Type B pancreatic cell (in vitro differentiated cells): ENCODE data around the gene MS4A15. TPM values are rescaled to one million over a fixed set of nuclear protein-coding genes. Genes with fewer than 3 reads are reported as not detected.

Experiments used
- DNase-seq: peaks from one replicate; pipeline ENCODE4 v3.0.0; 2021; ENCODE audit warnings: mixed read lengths; ENCODE audit not compliant: unreplicated experiment; ENCODE audit errors: extremely low spot score
- H3K27ac Mint-ChIP-seq: 2 replicates; pipeline ENCODE4 v1.8.0; 2021; ENCODE audit warnings: mild to moderate bottlenecking, mixed read lengths
- H3K27me3 Mint-ChIP-seq: 2 replicates; pipeline ENCODE4 v1.8.0; 2021; ENCODE audit warnings: mixed read lengths
- H3K36me3 Mint-ChIP-seq: 2 replicates; pipeline ENCODE4 v1.8.0; 2021; ENCODE audit warnings: mixed read lengths
- H3K4me1 Mint-ChIP-seq: one replicate; pipeline ENCODE4 v1.8.0; 2021; ENCODE audit warnings: mixed read lengths; ENCODE audit not compliant: unreplicated experiment
- H3K4me3 Mint-ChIP-seq: 2 replicates; pipeline ENCODE4 v1.8.0; 2021; ENCODE audit warnings: mild to moderate bottlenecking, mixed read lengths
- H3K9me3 Mint-ChIP-seq: 2 replicates; pipeline ENCODE4 v1.8.0; 2021; ENCODE audit warnings: mixed read lengths
- CTCF ChIP-seq: fragments of 200-600 bp; sonication (generic); conservative IDR thresholded peaks from 2 replicates; pipeline ENCODE4 v1.5.0; 2021; ENCODE audit warnings: antibody characterized with exemption, mild to moderate bottlenecking
- total RNA-seq: library from RNA; stranded (reverse); gene quantifications from 2 replicates; pipeline ENCODE4 v1.2.1, GENCODE V29; 2021; ENCODE audit warnings: low replicate concordance

MS4A15 gene
- total RNA-seq, 1 donor from 2014 or later = 0.27 TPM

- no peak for TF ChIP-seq CTCF
- Mint-ChIP-seq H3K27me3 (peaks cover 5% of the 10 kb centered on the region), H3K9me3 (peaks cover 5% of the 10 kb centered on the region), H3K27ac (no peak overlapping the region), H3K4me1 (peaks cover 4% of the 10 kb centered on the region), H3K36me3 (no peaks in the 10 kb centered on the region), H3K4me3 (no peak overlapping the region)
- no peak for DNase-seq
These were observed 12.6 kb upstream of the MS4A15 start for GRCh38 chr11:60744114-60744513.

GRCh38 chr11:60747359-60747873 is 9.3 kb upstream of the MS4A15 start:
- no peak for DNase-seq
- Mint-ChIP-seq H3K27ac (no peak overlapping the region), H3K4me1 (peaks cover 4% of the 10 kb centered on the region), H3K4me3 (no peak overlapping the region), H3K36me3 (no peaks in the 10 kb centered on the region), H3K9me3 (no peaks in the 10 kb centered on the region), H3K27me3 (peaks cover 8% of the 10 kb centered on the region)
- TF ChIP-seq CTCF = no peak

- Mint-ChIP-seq H3K27me3 (peaks cover 10% of the 10 kb centered on the region), H3K4me3 (no peak overlapping the region), H3K36me3 (no peaks in the 10 kb centered on the region), H3K27ac (no peak overlapping the region), H3K9me3 (no peaks in the 10 kb centered on the region), H3K4me1 (peaks cover 4% of the 10 kb centered on the region)
- no peak for TF ChIP-seq CTCF
- no peak for DNase-seq
These were observed 8.4 kb upstream of the MS4A15 start for GRCh38 chr11:60748225-60748624.

- Mint-ChIP-seq H3K9me3 (no peaks in the 10 kb centered on the region), H3K27me3 (peaks cover 12% of the 10 kb centered on the region), H3K4me1 (peaks cover 4% of the 10 kb centered on the region), H3K4me3 (no peak overlapping the region), H3K27ac (no peak overlapping the region), H3K36me3 (no peaks in the 10 kb centered on the region)
- no peak for DNase-seq
- no peak for TF ChIP-seq CTCF
These were observed 7.8 kb upstream of the MS4A15 start for GRCh38 chr11:60748821-60749220.

- no peaks in the 10 kb centered on the region for H3K36me3 Mint-ChIP-seq
- peaks cover 12% of the 10 kb centered on the region for H3K27me3 Mint-ChIP-seq
- no peak for DNase-seq
- H3K4me1 Mint-ChIP-seq = peaks cover 4% of the 10 kb centered on the region
- no peak overlapping the region for H3K27ac Mint-ChIP-seq
- no peak overlapping the region for H3K4me3 Mint-ChIP-seq
- no peak for TF ChIP-seq CTCF
- H3K9me3 Mint-ChIP-seq = no peaks in the 10 kb centered on the region
These were observed 5.8 kb upstream of the MS4A15 start for GRCh38 chr11:60750911-60751310.

GRCh38 chr11:60753309-60753708 is 3.4 kb upstream of the MS4A15 start:
- Mint-ChIP-seq H3K4me1 (no peaks in the 10 kb centered on the region), H3K4me3 (no peak overlapping the region), H3K27ac (no peak overlapping the region), H3K27me3 (peaks cover 12% of the 10 kb centered on the region), H3K36me3 (no peaks in the 10 kb centered on the region), H3K9me3 (no peaks in the 10 kb centered on the region)
- TF ChIP-seq CTCF = no peak
- DNase-seq = no peak
